ENCODE results near the gene LMX1B. TPM values are rescaled to one million over a fixed set of nuclear protein-coding genes. Genes with fewer than 3 reads are reported as not detected.
"Not testable (repeated sequence)": the region's sequence is repeated elsewhere in the genome, so short reads cannot be mapped to it uniquely, and the experiment has no call there.

Gene LMX1B
- polyA plus RNA-seq (ENCODE audit: insufficient read length), result 18.3 TPM
- long read RNA-seq, donor 1, full-length matches to known transcripts, result 10 of 10 reads
- long read RNA-seq, donor 1, partial matches to known transcripts, result 0 of 10 reads
- long read RNA-seq, donor 1, other reads (novel, unspliced or antisense), result 0 of 10 reads
- long read RNA-seq, donor 2, transcript LMX1B-203 (8 exons, 1,195 nt), result major isoform, 5 of 5 reads
- long read RNA-seq, donor 2, partial matches to known transcripts, result 0 of 5 reads
- long read RNA-seq, donor 2, other reads (novel, unspliced or antisense), result 0 of 5 reads
- long read RNA-seq, donor 3, transcript LMX1B-203 (8 exons, 1,195 nt), result major isoform, 5 of 5 reads
- long read RNA-seq, donor 3, partial matches to known transcripts, result 0 of 5 reads
- long read RNA-seq, donor 3, other reads (novel, unspliced or antisense), result 0 of 5 reads
- long read RNA-seq, donor 4, partial matches to known transcripts, result 0 of 1 reads
- long read RNA-seq, donor 4, other reads (novel, unspliced or antisense), result 0 of 1 reads
- long read RNA-seq, donor 5, full-length matches to known transcripts, result 2 of 2 reads
- long read RNA-seq, donor 5, partial matches to known transcripts, result 0 of 2 reads
- long read RNA-seq, donor 5, other reads (novel, unspliced or antisense), result 0 of 2 reads
- long read RNA-seq, donor 6, full-length matches to known transcripts, result 5 of 5 reads
- long read RNA-seq, donor 6, partial matches to known transcripts, result 0 of 5 reads
- long read RNA-seq, donor 6, other reads (novel, unspliced or antisense), result 0 of 5 reads
- long read RNA-seq, donor 7, full-length matches to known transcripts, result 5 of 5 reads
- long read RNA-seq, donor 7, partial matches to known transcripts, result 0 of 5 reads
- long read RNA-seq, donor 7, other reads (novel, unspliced or antisense), result 0 of 5 reads
- long read RNA-seq, donor 8, result 0 reads

GRCh38 chr9:126613651-126614050 lies at the start of gene LMX1B:
TSS of gene LMX1B (plus strand) at chr9:126613928. CDS start at chr9:126614450, 522 bp downstream.
- DNase-seq, result no peak

- DNase-seq, result no peak
These were observed 49.6 kb upstream of the LMX1B start for GRCh38 chr9:126564128-126564527.

- DNase-seq, result no peak
These were observed 49.0 kb upstream of the LMX1B start for GRCh38 chr9:126564716-126565115.

- no peak for DNase-seq
These were observed 48.2 kb upstream of the LMX1B start for GRCh38 chr9:126565336-126566128.

GRCh38 chr9:126569036-126569435 lies 44.7 kb upstream of the LMX1B start:
- no peak for DNase-seq

- DNase-seq, result no peak
These were observed 35.7 kb upstream of the LMX1B start for GRCh38 chr9:126578029-126578428.

- DNase-seq, result not testable (repeated sequence)
These were observed 33.4 kb upstream of the LMX1B start for GRCh38 chr9:126580319-126580718.

- no peak for DNase-seq
These were observed 31.8 kb upstream of the LMX1B start for GRCh38 chr9:126581893-126582292.

- no peak for DNase-seq
These were observed 31.3 kb upstream of the LMX1B start for GRCh38 chr9:126582427-126582826.

GRCh38 chr9:126583144-126583760 lies 30.5 kb upstream of the LMX1B start:
- DNase-seq, result no peak

GRCh38 chr9:126584611-126585010 lies 29.1 kb upstream of the LMX1B start:
- no peak for DNase-seq

- no peak for DNase-seq
These were observed 27.5 kb upstream of the LMX1B start for GRCh38 chr9:126586236-126586635.

- DNase-seq, result peak; percentile 70
These were observed 26.2 kb upstream of the LMX1B start for GRCh38 chr9:126587187-126588185.

- no peak for DNase-seq
These were observed 25.1 kb upstream of the LMX1B start for GRCh38 chr9:126588491-126589168.

- DNase-seq, result no peak
These were observed 24.4 kb upstream of the LMX1B start for GRCh38 chr9:126589349-126589748.

- no peak for DNase-seq
These were observed 22.6 kb upstream of the LMX1B start for GRCh38 chr9:126591083-126591482.

GRCh38 chr9:126591922-126592321 lies 21.8 kb upstream of the LMX1B start:
- no peak for DNase-seq

- no peak for DNase-seq
These were observed 21.3 kb upstream of the LMX1B start for GRCh38 chr9:126592461-126592860.

- DNase-seq, result no peak
These were observed 17.7 kb upstream of the LMX1B start for GRCh38 chr9:126595982-126596381.

Data from left kidney (tissue), 8 donors.